ENCODE measurements around the gene NCCRP1.
"Not testable (repeated sequence)": the region's sequence is repeated elsewhere in the genome, so short reads cannot be mapped to it uniquely, and the experiment has no call there.

- TF ChIP-seq POLR2A, CTCF (IDR thresholded peaks at IDR 0.05): not testable (repeated sequence)
These were observed 18.6 kb downstream of the NCCRP1 start for GRCh38 chr19:39215323-39215722.
